Muscle layer of duodenum (tissue), 2 donors: Measurements from ENCODE around the gene SMAD4.
"Not testable (repeated sequence)": the region's sequence is repeated elsewhere in the genome, so short reads cannot be mapped to it uniquely, and the experiment has no call there.

Experiments
- H3K27ac ChIP-seq: one replicate; pipeline ENCODE4 v1.7.0; 2013; ENCODE audit warnings: mild to moderate bottlenecking, low read length
- H3K27me3 ChIP-seq: one replicate; pipeline ENCODE4 v1.7.0; 2013; ENCODE audit warnings: low read depth, mild to moderate bottlenecking, control low read depth, low read length
- H3K36me3 ChIP-seq, 2 donors: one replicate each; pipeline ENCODE4 v1.7.0; 2013; ENCODE audit warnings: low read length in 2 of 2, control low read depth in 1 of 2, mild to moderate bottlenecking in 1 of 2; ENCODE audit not compliant: insufficient read depth in 2 of 2, control insufficient read depth in 1 of 2
- H3K4me1 ChIP-seq, 2 donors: one replicate each; pipeline ENCODE4 v1.7.0; 2013; ENCODE audit warnings: low read length in 2 of 2, mild to moderate bottlenecking in 2 of 2, control low read depth in 1 of 2, moderate library complexity in 1 of 2; ENCODE audit not compliant: insufficient read depth in 2 of 2, control insufficient read depth in 1 of 2
- H3K4me3 ChIP-seq, 2 donors: one replicate each; pipeline ENCODE4 v1.7.0; 2013; ENCODE audit warnings: low read length in 2 of 2, low read depth in 1 of 2, mild to moderate bottlenecking in 1 of 2
- H3K9me3 ChIP-seq, 2 donors: one replicate each; pipeline ENCODE4 v1.7.0; 2013; ENCODE audit warnings: low read length in 2 of 2, control low read depth in 1 of 2, mild to moderate bottlenecking in 1 of 2; ENCODE audit not compliant: control insufficient read depth in 1 of 2
- donor health status: healthy.

Gene SMAD4

GRCh38 chr18:51029694-51030536 is at the start of gene SMAD4:
Gene SMAD4 (plus strand): TSS chr18:51030213. CDS start chr18:51047047, 16,834 bp downstream.
- Histone ChIP-seq H3K9me3 (no peaks in the 10 kb centered on the region), H3K27me3 (no peaks in the 10 kb centered on the region), H3K4me1 (peaks cover 5 to 32% of the 10 kb centered on the region in 2 donors), H3K36me3 (peaks cover 7 to 8% of the 10 kb centered on the region in 2 donors), H3K27ac (peak within 1 kb of the TSS; percentile 95), H3K4me3 (peak within 1 kb of the TSS; percentile 79 to 91)

GRCh38 chr18:50981381-50981780 is 48.6 kb upstream of the SMAD4 start:
- H3K4me3 ChIP-seq: no peak overlapping the region
- H3K27ac ChIP-seq: no peak overlapping the region
- H3K4me1 ChIP-seq: peaks cover 0 to 3% of the 10 kb centered on the region in 2 donors
- H3K9me3 ChIP-seq: no peaks in the 10 kb centered on the region
- H3K27me3 ChIP-seq: no peaks in the 10 kb centered on the region
- H3K36me3 ChIP-seq: peaks cover 17 to 33% of the 10 kb centered on the region in 2 donors

DNA sequence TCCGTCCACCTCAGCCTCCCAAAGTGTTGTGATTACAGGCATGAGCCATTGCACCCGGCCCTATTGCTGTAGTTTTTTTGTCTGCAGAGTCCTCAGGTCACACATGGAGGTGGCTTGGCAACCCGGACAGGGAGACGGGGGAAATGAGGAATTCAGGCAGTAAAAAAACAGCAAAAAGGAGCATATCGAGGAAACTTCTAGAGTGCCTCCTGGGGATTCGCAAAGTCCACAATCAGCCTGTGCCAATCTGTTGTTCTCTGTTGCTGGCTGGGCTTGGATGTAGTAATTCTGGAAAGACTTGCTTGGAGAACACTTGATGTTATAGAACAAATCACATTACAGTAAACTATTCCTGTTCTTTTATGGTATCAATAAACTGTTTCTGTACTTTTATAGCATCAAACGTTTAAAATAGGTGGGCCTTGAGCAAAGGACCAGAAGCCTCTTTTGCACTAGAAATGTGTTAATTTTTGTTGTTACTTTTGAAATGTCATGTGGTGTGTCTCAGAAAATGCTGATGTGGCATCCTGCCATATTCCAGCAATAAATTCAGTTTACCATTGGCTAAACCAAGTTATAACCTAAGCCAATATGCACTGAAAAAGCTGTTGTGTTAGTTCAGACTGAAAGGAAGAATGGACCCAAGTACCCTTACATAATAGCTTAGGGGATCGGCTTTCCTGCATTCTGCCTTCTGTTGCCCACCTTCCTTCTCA is 47.8 kb upstream of the SMAD4 start:
- Histone ChIP-seq H3K36me3 (peaks cover 17 to 26% of the 10 kb centered on the region in 2 donors), H3K4me3 (no peak overlapping the region), H3K27me3 (no peaks in the 10 kb centered on the region), H3K9me3 (no peaks in the 10 kb centered on the region), H3K4me1 (peaks cover 0 to 5% of the 10 kb centered on the region in 2 donors), H3K27ac (no peak overlapping the region)

- H3K27me3 ChIP-seq: no peaks in the 10 kb centered on the region
- no peak overlapping the region for H3K4me3 ChIP-seq
- peaks cover 17 to 21% of the 10 kb centered on the region in 2 donors for H3K36me3 ChIP-seq
- no peaks in the 10 kb centered on the region for H3K9me3 ChIP-seq
- H3K4me1 ChIP-seq: peaks cover 0 to 7% of the 10 kb centered on the region in 2 donors
- H3K27ac ChIP-seq: no peak overlapping the region
These were observed 47.2 kb upstream of the SMAD4 start for GRCh38 chr18:50982802-50983179.

- Histone ChIP-seq H3K4me1 (peaks cover 0 to 5% of the 10 kb centered on the region in 2 donors), H3K27me3 (no peaks in the 10 kb centered on the region), H3K36me3 (peaks cover 6 to 11% of the 10 kb centered on the region in 2 donors), H3K27ac (no peak overlapping the region), H3K4me3 (no peak overlapping the region), H3K9me3 (no peaks in the 10 kb centered on the region)
These were observed 43.5 kb upstream of the SMAD4 start for GRCh38 chr18:50986360-50987087.

- Histone ChIP-seq H3K36me3 (peaks cover 6 to 11% of the 10 kb centered on the region in 2 donors), H3K9me3 (no peaks in the 10 kb centered on the region), H3K27me3 (no peaks in the 10 kb centered on the region), H3K4me3 (no peak overlapping the region), H3K27ac (no peak overlapping the region), H3K4me1 (peaks cover 0 to 4% of the 10 kb centered on the region in 2 donors)
These were observed 42.8 kb upstream of the SMAD4 start for GRCh38 chr18:50987261-50987660.

DNA sequence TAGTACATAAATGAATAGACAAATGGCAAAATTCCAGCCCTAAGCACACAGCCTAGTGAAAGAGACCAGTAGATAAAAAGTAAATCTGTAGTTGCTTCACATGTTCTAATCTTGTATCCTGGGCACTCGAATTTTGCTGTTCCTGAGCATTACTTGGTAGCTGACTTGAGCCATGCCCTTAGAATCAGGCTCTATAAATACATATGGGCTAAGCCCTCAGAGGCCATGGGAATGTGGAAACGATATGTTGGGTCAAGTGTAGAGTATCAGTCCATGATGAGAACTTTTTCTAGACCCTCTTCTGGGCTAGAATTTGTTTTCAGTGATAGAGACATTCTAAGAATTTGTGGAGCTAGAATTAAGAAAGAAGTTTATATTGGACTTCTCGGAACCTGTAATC is 40.3 kb upstream of the SMAD4 start:
- H3K27ac ChIP-seq: no peak overlapping the region
- H3K36me3 ChIP-seq: peaks cover 2 to 6% of the 10 kb centered on the region in 2 donors
- no peak overlapping the region for H3K4me3 ChIP-seq
- no peaks in the 10 kb centered on the region for H3K9me3 ChIP-seq
- peaks cover 0 to 4% of the 10 kb centered on the region in 2 donors for H3K4me1 ChIP-seq
- no peaks in the 10 kb centered on the region for H3K27me3 ChIP-seq

- no peak overlapping the region for H3K4me3 ChIP-seq
- H3K36me3 ChIP-seq: no peaks in the 10 kb centered on the region
- peaks cover 0 to 3% of the 10 kb centered on the region in 2 donors for H3K9me3 ChIP-seq
- H3K4me1 ChIP-seq: peaks cover 0 to under 1% of the 10 kb centered on the region in 2 donors
- no peaks in the 10 kb centered on the region for H3K27me3 ChIP-seq
- no peak overlapping the region for H3K27ac ChIP-seq
These were observed 37.7 kb upstream of the SMAD4 start for GRCh38 chr18:50992351-50992762.

DNA sequence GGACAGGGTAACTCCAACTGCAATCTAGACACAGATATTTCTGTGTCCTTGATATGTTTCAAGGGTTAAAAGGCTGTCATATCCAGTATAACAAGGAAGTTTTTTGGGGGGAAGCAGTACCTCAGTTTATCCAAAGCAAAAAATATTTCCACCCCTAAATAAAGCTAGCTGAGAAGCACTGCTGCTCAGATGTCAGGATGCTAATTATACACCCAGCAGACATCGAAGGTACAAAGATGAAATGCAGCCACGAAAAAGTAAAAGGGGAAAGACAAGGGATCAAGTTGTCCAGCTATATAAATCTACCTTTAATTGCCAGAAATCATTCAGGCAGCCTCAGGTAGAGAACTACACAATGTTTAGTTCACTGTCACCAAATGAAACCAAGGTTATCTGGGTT is 36.0 kb upstream of the SMAD4 start:
- peaks cover 0 to 3% of the 10 kb centered on the region in 2 donors for H3K9me3 ChIP-seq
- H3K36me3 ChIP-seq: no peaks in the 10 kb centered on the region
- no peaks in the 10 kb centered on the region for H3K4me1 ChIP-seq
- H3K4me3 ChIP-seq: no peak overlapping the region
- H3K27ac ChIP-seq: no peak overlapping the region
- no peaks in the 10 kb centered on the region for H3K27me3 ChIP-seq

DNA sequence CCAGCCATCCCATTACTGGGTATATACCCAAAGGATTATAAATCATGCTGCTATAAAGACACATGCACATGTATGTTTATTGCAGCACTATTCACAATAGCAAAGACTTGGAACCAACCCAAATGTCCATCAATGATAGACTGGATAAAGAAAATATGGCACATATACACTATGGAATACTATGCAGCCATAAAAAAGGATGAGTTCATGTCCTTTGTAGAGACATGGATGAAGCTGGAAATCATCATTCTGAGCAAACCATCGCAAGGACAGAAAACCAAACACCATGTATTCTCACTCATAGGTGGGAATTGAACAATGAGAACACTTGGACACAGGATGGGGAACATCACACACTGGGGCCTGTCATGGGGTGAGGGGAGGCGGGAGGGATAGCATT is 26.8 kb upstream of the SMAD4 start:
- H3K36me3 ChIP-seq, H3K27me3 ChIP-seq, H3K9me3 ChIP-seq, H3K27ac ChIP-seq, H3K4me1 ChIP-seq, H3K4me3 ChIP-seq: not testable (repeated sequence)
